Adrenal gland (tissue), 12 donors: ENCODE data around the gene ACBD6. TPM values are rescaled to one million over a fixed set of nuclear protein-coding genes. Genes with fewer than 3 reads are reported as not detected.

Experiments used
- DNase-seq, 7 donors: peaks; one replicate each; pipeline ENCODE4 v3.0.0-alpha.2; 2019 to 2020
- H3K27ac ChIP-seq, 5 donors: fragments of 200-600 bp; sonication (generic) in 4 of 5; 1 replicate in 3 of 5; 2 replicates in 2 of 5; pipeline versions ENCODE4 v1.5.1 to v1.8.0; 2016 to 2020; ENCODE audit warnings: mild to moderate bottlenecking in 1 of 5
- H3K27me3 ChIP-seq: fragments of 200-600 bp; 2 replicates; pipeline ENCODE4 v1.8.0; 2021
- H3K36me3 ChIP-seq, 2 donors: fragments of 200-600 bp; replicated peaks in 1 of 2; 1 replicate in 1 of 2; 2 replicates in 1 of 2; pipeline versions ENCODE4 v1.5.1 to v1.8.0; 2018 to 2022
- H3K4me1 ChIP-seq, 2 donors: fragments of 200-600 bp; replicated peaks in 1 of 2; 1 replicate in 1 of 2; 2 replicates in 1 of 2; pipeline versions ENCODE4 v1.5.1 to v1.8.0; 2018 to 2021
- H3K4me3 ChIP-seq, 4 donors: fragments of 200-600 bp; sonication (generic) in 3 of 4; one replicate each; pipeline ENCODE4 v1.5.1; 2016 to 2018
- H3K9me3 ChIP-seq, 3 donors: fragments of 200-600 bp; sonication (generic) in 1 of 3; replicated peaks in 1 of 3; 1 replicate in 2 of 3; 2 replicates in 1 of 3; pipeline versions ENCODE4 v1.5.1 to v1.8.0; 2016 to 2021
- CTCF ChIP-seq, 6 experiments: fragments of 450-650 bp in 4 of 6; fragments of 200-600 bp in 2 of 6; sonication (generic) in 1 of 6; IDR thresholded peaks; 1 replicate in 5 of 6; 2 replicates in 1 of 6; pipeline versions ENCODE4 v1.5.1 to v1.8.0; 2016 to 2021; ENCODE audit warnings: antibody characterized with exemption in 6 of 6, mild to moderate bottlenecking in 2 of 6, moderate library complexity in 1 of 6
- POLR2A ChIP-seq, 2 donors: fragments of 450-650 bp; IDR thresholded peaks; one replicate each; pipeline ENCODE4 v1.6.1; 2017; ENCODE audit warnings: antibody characterized with exemption in 2 of 2, mild to moderate bottlenecking in 2 of 2, moderate library complexity in 1 of 2
- WGBS, 4 donors: extraction: QIAGEN DNeasy Blood & Tissue Kit in 2 of 4; methylation state at CpG; one replicate each; pipeline versions ENCODE4 v1.1.5 to v1.1.7; 2013 to 2017; 5-methylcytosine and 5-hydroxymethylcytosine counted together
- intact Hi-C, 2 donors: fragments of 100-400 bp; cut with DNase I; formaldehyde crosslinking; loops; one replicate each; pipeline versions ENCODE4 v1.14.1 to v1.15.0; 2022 to 2023
- polyA plus RNA-seq, 3 donors: library from polyadenylated mRNA; stranded (reverse); fragments of 200-250 nt in 2 of 3; fragments of 350-450 nt in 1 of 3; fragmentation: Illumina TruSeq in 1 of 3; extraction: RNeasy Lipid Tissue Mini Kit (QIAGEN cat#74804) in 1 of 3; gene quantifications; one replicate each; pipeline ENCODE4 v1.2.3, GENCODE V29; 2013 to 2014
- total RNA-seq, 9 donors: library from RNA; depleted of rRNA in 4 of 9; stranded (reverse); fragments of >200 nt in 4 of 9; fragments of 120-200 nt in 1 of 9; fragmentation: NEBNext Ultra II Directional in 1 of 9; extraction: Animal tissue kit (Norgen Biotek cat#: 25700) in 1 of 9; gene quantifications; one replicate each; pipeline versions ENCODE4 v1.1.0 to v1.2.4, GENCODE V29; 2013 to 2023
- donor health status: healthy with polysubstance abuse.
- donor health status: Bipolar disorder and iron deficiency.
- donor health status: DM: yes; HTN: yes; CAD: no.
- donor health status: DM: no; HTN: no; CAD: no.
- donor health status: DM: no; HTN: no; CAD: no.
- donor health status: DM: yes; HTN: yes; CAD: no.

Gene ACBD6
- total and polyA plus RNA-seq, 12 donors = 28.7 to 75.1 (median 36.6) TPM

- WGBS, 4 donors = 46 to 64% (median 59%) methylated on average over 7 to 31 of the region's 31 CpGs
- no peaks in the 10 kb centered on the region for H3K36me3 ChIP-seq
- no peaks in the 10 kb centered on the region for H3K9me3 ChIP-seq
- no peak for TF ChIP-seq CTCF (IDR thresholded peaks at IDR 0.05)
- no peak for TF ChIP-seq POLR2A (IDR thresholded peaks at IDR 0.05)
- DNase-seq = peak in 3 of 7 donors; percentile 12 to 35 (median 30)
- no peak overlapping the region for H3K27ac ChIP-seq
- H3K27me3 ChIP-seq = peaks cover 9% of the 10 kb centered on the region
- intact Hi-C loops = loop anchor here (2.0 to 10.0 kb wide), 4 partner anchors 158 to 225 kb away; no protein-coding TSS in a partner anchor
- H3K4me3 ChIP-seq = no peak overlapping the region
- no peaks in the 10 kb centered on the region for H3K4me1 ChIP-seq
Measured at GRCh38 chr1:180253585-180254495, 248.5 kb downstream of the ACBD6 start.

GRCh38 chr1:180252638-180253536 is 249.5 kb downstream of the ACBD6 start:
- intact Hi-C loops = loop anchor here (2.0 to 10.0 kb wide), 4 partner anchors 159 to 226 kb away; no protein-coding TSS in a partner anchor
- peak; percentile 70 to 86 (median 77) for DNase-seq

GRCh38 chr1:180251526-180252305 is 250.7 kb downstream of the ACBD6 start:
- no peak overlapping the region for H3K4me3 ChIP-seq
- H3K27me3 ChIP-seq = no peaks in the 10 kb centered on the region
- intact Hi-C loops = loop anchor here (2.0 to 10.0 kb wide), 4 partner anchors 161 to 227 kb away; no protein-coding TSS in a partner anchor
- H3K4me1 ChIP-seq = no peaks in the 10 kb centered on the region
- no peaks in the 10 kb centered on the region for H3K36me3 ChIP-seq
- TF ChIP-seq CTCF (IDR thresholded peaks at IDR 0.05) (no peak), POLR2A (IDR thresholded peaks at IDR 0.05) (no peak)
- no peak for DNase-seq
- H3K9me3 ChIP-seq = no peaks in the 10 kb centered on the region
- 72 to 91% (median 86%) methylated on average over 4 to 9 of the region's 9 CpGs for WGBS, 4 donors
- H3K27ac ChIP-seq = no peak overlapping the region

More at GRCh38 chr1:180252638-180253536, 249.5 kb downstream of the ACBD6 start:
- Histone ChIP-seq H3K36me3 (no peaks in the 10 kb centered on the region), H3K4me1 (no peaks in the 10 kb centered on the region), H3K27ac (no peak overlapping the region), H3K9me3 (no peaks in the 10 kb centered on the region), H3K27me3 (no peaks in the 10 kb centered on the region), H3K4me3 (no peak overlapping the region)
- TF ChIP-seq CTCF (IDR thresholded peaks at IDR 0.05) (peak; percentile 67 to 94 (median 86)), POLR2A (IDR thresholded peaks at IDR 0.05) (no peak)
- WGBS, 4 donors = 56 to 72% (median 65%) methylated on average over 11 to 12 of the region's 12 CpGs
